Bronchial epithelial cell (primary cell): ENCODE measurements around the gene TRIM59. TPM values are rescaled to one million over a fixed set of nuclear protein-coding genes. Genes with fewer than 3 reads are reported as not detected.

Experiments used
- DNase-seq: peaks from one replicate; pipeline ENCODE4 v3.0.0-alpha.2; 2010; ENCODE audit warnings: low read depth
- FAIRE-seq: peaks from 2 replicates; lab custom pipeline; 2011; peaks lifted over from hg19 to GRCh38; lab: Jason Lieb, UNC
- H3K27me3 ChIP-seq: 2 replicates; pipeline ENCODE4 v1.5.1; 2011; ENCODE audit warnings: low read length; ENCODE audit not compliant: control insufficient read depth, insufficient read depth
- H3K36me3 ChIP-seq: 2 replicates; pipeline ENCODE4 v1.5.1; 2011; ENCODE audit warnings: low read length; ENCODE audit not compliant: control insufficient read depth, insufficient read depth
- H3K4me3 ChIP-seq: 2 replicates; pipeline ENCODE4 v1.5.1; 2011; ENCODE audit warnings: mild to moderate bottlenecking, low read depth, low read length, control low read depth
- CTCF ChIP-seq: IDR thresholded peaks from 2 replicates; pipeline ENCODE4 v1.5.1; 2011; ENCODE audit warnings: mild to moderate bottlenecking, moderate library complexity, low read length, control low read depth, inconsistent platforms; ENCODE audit not compliant: insufficient read depth, severe bottlenecking
- total RNA-seq: library from RNA; depleted of rRNA; stranded (reverse); fragments of >200 nt; gene quantifications from 2 replicates; pipeline ENCODE4 v1.2.1, GENCODE V29; 2014

TRIM59 gene
- total RNA-seq, 1 donor from 2014 or later = 5.8 TPM

DNA sequence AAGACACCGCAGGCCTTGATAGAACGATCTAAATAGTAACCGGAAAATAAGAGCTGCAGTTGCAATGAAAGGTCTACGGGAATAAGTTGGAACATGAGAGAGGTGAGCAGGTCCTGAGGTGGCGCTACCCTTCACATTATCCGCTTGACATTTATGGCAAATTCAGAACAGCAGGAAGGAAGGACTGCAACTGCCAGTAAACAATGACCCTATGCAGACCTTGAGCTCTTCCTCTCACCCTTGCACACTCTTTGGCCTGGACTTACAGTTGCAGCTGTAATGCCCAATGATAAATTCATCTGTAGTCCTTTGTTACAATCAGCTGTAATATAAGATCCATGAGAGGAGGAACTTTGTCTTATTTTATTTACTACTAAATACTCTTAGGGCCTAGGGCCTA is 32.3 kb upstream of the TRIM59 start:
- TF ChIP-seq CTCF = no peak
- Histone ChIP-seq H3K36me3 (no peaks in the 10 kb centered on the region), H3K27me3 (no peaks in the 10 kb centered on the region), H3K4me3 (no peak overlapping the region)
- DNase-seq (no peak), FAIRE-seq (no peak)

DNA sequence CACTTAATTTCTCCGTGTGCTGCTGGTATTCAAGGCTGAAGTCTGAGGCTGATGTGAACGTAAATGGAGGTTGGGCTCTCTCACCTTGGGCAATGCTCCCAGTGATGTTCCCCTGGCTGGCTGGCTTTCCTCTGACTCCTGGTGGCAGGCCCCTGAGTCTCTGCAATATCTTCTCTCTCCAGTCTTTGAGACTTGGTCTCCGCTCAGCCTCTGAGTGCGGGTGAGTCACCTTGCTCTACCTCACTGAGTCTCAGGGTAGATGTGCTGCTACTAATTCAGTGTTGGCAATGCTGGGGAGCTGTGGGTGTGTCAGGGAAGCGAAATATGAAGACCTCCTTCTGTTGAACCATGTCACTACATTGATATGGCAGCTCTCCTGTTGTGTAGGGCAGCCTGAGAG is 31.3 kb upstream of the TRIM59 start:
- no peak for TF ChIP-seq CTCF
- no peak overlapping the region for H3K4me3 ChIP-seq
- H3K27me3 ChIP-seq = no peaks in the 10 kb centered on the region
- H3K36me3 ChIP-seq = no peaks in the 10 kb centered on the region
- FAIRE-seq (no peak), DNase-seq (no peak)

DNA sequence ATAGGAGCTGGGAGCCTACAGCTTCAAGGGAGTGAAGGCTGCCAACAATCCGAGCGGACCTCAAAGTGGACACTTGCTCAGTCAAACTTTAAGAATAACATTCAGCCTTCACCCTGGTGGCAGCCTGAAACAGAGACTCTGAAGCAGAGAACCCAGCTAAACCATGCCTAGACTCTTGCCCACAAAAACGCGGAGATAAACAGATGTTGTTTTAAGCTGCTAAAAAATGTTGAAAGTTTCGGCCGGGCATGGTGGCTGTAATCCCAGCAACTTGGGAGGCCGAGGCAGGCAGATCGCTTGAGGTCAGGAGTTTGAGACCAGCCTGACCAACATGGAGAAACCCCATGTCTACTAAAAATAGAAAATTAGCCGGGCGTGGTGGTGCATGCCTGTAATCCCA is 29.8 kb upstream of the TRIM59 start:
- Histone ChIP-seq H3K4me3 (no peak overlapping the region), H3K27me3 (no peaks in the 10 kb centered on the region), H3K36me3 (no peaks in the 10 kb centered on the region)
- no peak for FAIRE-seq
- no peak for DNase-seq
- TF ChIP-seq CTCF = no peak

DNA sequence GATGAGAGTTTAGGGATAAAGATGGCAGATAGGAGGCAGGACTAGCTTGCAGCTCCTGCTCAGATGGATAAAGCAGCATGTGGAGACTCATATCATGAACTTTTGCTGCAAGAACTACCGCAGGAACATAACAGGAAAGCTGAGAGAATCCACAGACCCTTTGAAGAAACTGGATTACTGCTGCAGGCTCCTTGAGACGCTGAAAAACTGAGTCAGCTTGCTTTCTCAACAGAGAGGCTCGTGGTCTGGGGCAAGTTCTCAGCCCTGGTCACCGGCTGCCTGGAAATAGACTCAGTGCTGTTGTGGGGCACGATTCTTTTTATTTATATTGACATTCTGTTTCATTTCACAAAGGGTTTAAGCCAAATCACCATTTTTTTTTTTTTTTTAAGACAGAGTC is 28.8 kb upstream of the TRIM59 start:
- H3K36me3 ChIP-seq = no peaks in the 10 kb centered on the region
- FAIRE-seq = no peak
- TF ChIP-seq CTCF = no peak
- H3K27me3 ChIP-seq = no peaks in the 10 kb centered on the region
- no peak overlapping the region for H3K4me3 ChIP-seq
- no peak for DNase-seq

DNA sequence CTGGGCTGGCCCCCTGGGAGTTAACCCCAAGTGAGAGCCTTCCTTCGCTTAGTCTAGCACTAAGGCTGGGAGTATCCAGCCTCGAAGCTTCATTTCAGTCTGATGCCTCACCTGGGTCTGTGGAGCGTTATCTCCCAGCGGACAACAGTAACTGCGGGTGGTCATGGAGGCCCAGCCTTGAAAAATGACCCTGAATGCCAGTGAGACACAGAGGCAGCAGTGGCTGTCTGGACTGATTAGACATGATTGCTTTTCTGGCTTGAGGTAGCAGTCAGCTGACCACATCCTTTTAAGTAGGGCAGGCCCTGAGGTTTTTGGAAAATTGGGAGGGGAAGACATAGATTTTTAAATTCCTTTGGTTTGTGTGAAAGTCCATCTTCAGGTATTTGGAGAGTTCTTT is 28.2 kb upstream of the TRIM59 start:
- no peak for DNase-seq
- Histone ChIP-seq H3K27me3 (no peaks in the 10 kb centered on the region), H3K36me3 (no peaks in the 10 kb centered on the region), H3K4me3 (no peak overlapping the region)
- FAIRE-seq = peak; percentile 7
- TF ChIP-seq CTCF = no peak

- no peak for TF ChIP-seq CTCF
- Histone ChIP-seq H3K4me3 (no peak overlapping the region), H3K36me3 (no peaks in the 10 kb centered on the region), H3K27me3 (no peaks in the 10 kb centered on the region)
- DNase-seq = no peak
- no peak for FAIRE-seq
Observed at GRCh38 chr3:160475884-160476283, 26.3 kb upstream of the TRIM59 start.
